ENCODE data around the gene SLC31A1. TPM values are rescaled to one million over a fixed set of nuclear protein-coding genes. Genes with fewer than 3 reads are reported as not detected.
"Not testable (repeated sequence)": the region's sequence is repeated elsewhere in the genome, so short reads cannot be mapped to it uniquely, and the experiment has no call there.

SLC31A1 gene
- total RNA-seq, 1 donor, result 5.4 TPM

DNA sequence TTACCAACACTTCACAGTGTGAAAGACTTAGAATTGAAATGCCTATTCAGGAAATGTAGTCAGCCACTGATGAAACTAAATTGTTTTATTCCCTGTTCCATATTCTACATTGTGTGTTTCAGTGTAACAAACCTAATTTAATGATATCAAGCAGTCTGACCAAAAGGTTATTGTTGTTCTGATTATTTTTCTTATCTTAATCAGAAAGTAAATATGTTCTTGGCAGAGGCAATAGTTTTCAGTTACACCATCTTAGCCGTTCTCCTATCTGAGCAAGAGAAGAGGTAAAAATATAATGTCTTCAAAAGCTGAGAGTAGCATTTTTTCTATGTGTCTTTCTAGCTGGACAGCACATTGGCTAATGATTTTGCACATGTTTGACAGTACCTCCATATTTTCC, 36.9 kb downstream of the SLC31A1 start:
- no peak for DNase-seq (ENCODE audit: low read depth in 2 of 3, low spot score in 2 of 3)

DNA sequence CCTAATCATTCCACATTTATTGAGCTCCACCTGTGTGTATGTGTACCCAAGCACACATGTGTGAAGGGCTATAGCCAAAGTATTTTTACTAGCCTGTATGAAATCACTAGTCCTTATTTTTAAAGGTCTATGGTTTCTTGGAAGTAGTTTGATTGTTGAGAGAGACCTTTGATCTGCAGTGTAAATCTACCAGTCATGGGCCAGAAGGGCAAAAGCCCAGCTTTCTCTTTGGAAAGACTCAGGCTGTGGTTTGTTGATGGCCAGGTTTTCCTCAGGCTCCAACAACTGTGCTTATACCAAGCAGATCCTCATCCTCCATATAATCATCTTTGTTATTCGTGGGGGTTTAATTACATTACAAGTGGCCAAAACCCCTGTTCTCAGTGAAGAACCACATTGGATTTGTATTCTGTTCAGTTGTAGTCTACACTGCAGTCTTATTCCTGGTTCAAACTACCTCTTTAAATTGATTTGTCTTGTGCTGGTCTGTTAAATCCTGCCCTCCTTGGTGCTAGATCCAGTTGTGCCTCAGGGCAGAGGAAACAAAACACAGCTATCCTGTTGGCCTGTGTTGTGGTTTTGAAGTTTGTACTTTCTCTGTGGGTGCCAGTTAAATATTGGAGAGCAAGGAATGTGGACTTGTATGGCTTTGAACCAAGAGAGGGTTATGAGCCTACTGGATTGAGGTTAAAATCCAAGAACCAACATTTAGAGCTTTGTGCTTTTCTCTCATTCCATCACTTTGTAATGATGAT, 40.8 kb downstream of the SLC31A1 start:
- no peak for DNase-seq (ENCODE audit: low read depth in 2 of 3, low spot score in 2 of 3)

DNA sequence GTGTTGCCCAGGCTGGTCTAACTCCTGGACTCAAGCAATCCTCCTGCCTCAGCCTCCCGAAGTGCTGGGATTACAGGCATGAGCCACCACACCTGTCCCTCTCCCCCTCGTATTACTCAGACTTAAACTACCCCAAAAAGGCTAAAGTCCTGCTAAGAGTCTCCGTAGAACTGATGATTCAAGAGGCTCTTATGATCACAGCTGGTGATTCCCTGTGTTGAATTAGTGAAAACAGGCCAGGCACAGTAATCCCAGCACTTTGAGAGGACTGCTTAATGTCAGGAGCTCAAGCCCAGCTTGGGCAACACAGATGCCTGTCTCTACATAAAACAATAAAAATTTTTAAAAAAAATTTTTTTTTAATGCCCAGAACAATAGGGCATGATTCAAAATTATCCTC, 44.8 kb downstream of the SLC31A1 start:
- DNase-seq (ENCODE audit: low read depth in 2 of 3, low spot score in 2 of 3), result no peak

DNA sequence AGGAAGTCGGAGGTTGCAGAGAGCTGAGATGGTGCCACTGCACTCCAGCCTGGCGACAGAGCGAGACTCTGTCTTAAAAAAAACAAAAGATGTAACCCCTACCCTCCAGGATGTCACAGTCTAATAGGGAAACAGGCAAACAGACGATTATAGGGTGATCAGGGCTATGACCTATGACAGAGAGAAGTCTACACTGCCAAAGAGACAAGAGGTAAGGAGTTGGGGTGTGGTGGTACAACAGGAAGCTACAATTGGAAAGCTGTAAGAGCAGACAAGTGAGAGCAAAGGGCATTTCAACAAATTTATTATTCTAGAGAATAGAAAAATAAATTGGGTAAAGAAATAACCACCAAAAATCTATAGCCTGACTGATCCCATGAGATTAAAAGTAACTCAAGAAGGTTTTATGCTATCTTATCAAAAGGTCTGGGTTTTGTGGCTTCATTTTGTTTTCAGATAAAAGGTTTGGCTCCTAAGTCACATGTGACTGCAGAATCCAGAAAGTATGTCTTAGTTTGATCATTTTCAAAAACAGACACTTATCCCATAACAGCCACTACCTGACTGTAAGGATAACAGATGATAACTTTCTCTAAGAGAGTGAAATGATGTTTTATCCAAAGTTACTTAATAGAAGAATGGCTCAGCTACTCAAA, 46.7 kb downstream of the SLC31A1 start:
- DNase-seq (ENCODE audit: low read depth in 2 of 3, low spot score in 2 of 3), result no peak

DNA sequence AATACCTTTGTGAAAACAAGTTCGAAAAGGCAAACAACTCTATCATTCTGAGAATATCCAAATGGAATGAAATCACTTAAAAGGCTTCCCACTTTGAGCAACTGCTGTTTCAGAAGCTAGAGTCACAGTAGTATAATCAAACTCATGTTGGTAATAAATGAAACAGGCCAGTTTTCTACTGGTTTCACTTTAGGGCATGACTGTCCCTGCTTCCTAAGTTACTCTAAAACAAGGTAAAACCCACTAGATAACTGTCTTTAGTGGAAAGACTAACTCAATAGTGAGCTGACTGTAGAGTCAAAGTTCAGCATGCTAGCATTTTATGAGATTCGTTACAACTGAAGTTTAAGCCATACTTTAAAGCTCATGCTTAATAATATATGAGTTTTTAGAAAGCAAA, 48.0 kb downstream of the SLC31A1 start:
- DNase-seq (ENCODE audit: low read depth in 2 of 3, low spot score in 2 of 3), result no peak

DNA sequence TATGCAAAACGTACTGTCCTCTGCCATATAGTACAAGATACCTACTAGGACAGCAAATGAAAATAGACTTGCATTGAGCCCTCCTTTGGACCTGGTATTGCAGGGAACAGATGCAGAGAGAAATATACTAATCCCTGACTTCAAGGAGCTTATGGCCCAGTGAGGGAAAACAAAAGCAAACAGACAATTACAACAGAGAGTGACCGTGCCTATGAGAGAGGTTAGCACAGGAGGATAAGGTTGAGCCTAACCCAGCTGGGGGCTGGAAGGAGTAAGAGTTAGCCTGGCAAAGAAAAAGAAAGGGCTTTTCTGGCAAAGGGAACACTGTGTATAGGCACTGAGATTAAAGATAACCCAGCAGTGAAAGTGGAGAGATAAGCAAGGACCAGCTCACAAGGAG, 48.5 kb downstream of the SLC31A1 start:
- DNase-seq (ENCODE audit: low read depth in 2 of 3, low spot score in 2 of 3), result no peak

DNA sequence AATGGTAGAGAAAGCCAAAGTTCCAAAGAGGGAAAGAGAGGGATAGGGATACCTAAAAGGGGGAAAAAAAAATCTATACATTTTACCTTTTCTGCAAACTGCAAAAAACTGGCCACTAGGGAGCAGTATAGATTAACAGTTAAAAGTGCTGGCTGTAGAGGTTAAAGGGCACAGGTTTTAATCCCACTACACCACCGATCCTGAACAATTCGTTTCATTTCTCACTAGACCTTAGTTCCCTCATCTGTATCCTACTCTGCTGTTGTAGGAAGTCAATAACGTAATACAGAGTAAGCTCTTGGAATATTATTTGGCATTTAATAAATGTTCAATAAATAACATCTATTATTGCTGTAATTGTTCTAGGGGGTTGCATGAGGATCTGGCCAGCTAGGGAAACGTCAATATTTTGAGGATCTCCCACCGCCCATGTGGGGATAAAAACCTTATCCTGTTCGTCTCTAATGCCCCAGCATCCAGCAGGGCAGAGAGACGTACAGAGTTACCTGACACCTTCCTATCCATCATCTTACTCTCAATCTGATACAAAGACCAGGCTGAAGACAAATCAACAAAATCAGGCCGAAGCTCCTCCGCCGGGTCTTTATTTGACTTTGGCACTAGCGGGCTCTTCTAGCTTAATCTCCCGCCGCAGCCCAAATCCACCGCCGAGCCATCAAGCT, 53.3 kb downstream of the SLC31A1 start:
- peak; percentile 21 to 74 (median 58) for DNase-seq (ENCODE audit: low read depth in 2 of 3, low spot score in 2 of 3)

DNA sequence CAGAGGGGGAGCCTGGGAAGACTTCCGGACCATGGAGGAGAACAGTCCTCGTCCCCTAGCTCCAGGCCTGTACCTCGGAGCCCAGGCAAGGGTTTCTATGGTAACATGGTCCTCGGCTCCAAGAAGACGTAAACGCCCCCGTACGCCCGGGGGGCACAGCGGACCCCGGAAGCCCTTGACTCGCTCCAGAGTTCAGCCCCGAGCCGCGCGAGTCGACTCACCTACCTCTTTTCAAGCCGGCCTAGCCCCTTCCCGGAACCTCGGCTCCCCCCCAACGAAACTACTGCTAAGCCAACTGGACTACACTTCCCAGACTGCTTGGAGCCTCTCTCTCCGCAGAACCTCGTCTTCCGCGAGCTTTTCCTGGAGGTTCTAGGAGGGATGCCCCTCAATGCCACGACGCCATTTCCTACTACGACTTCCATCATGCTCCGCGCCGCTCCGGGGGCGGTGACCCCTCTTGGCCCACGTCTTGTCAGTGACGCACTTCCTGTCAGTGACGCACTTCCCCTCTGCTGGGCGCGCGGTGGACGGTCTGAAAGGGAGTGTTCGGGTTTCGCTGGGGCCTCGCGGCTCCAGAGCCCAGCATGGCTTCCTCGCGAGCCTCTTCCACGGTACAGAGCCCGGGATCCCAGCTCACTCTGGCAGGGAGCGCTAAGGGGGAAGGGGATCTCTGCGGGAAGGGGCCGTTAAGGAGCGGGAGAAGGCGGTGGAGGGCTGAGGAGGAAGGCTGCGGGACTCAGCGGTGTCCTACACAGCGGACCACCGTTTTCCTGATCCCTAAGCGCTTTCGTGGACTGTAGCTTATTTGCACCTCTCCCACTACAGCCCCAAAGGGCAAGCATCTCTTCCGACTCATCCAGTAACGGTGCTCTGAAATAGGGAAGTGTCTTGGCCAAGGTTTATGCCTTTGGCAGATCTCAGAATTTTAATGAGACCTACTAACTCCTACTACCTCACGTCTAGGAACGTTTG, 54.1 kb downstream of the SLC31A1 start, which contains the start of the genes CDC26 and PRPF4:
Gene CDC26, minus strand, starts transcription at position 416 of the 975 bp plus-strand sequence. CDS start 3,065 bp downstream, outside the sequence.
Gene PRPF4, plus strand, starts transcription at position 502 of the 975 bp plus-strand sequence. Its CDS starts 86 bp downstream, at position 588.
- DNase-seq (ENCODE audit: low read depth in 2 of 3, low spot score in 2 of 3), result peak; percentile 86 to 99 (median 98)

DNA sequence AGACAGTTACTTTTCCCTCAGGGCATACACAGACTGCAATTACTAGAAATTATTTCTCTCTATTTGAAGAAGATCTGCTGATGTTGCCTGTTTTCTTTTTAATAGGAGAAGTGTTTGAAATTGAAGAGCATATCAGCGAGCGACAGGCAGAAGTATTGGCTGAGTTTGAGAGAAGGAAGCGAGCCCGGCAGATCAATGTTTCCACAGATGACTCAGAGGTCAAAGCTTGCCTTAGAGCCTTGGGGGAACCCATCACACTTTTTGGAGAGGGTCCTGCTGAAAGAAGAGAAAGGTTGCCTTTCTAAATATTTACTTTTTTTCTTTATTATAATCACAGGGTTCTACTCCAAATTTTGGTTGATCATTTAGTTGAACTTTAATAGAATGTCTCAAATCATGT, 57.5 kb downstream of the SLC31A1 start:
- no peak for DNase-seq (ENCODE audit: low read depth in 2 of 3, low spot score in 2 of 3)

DNA sequence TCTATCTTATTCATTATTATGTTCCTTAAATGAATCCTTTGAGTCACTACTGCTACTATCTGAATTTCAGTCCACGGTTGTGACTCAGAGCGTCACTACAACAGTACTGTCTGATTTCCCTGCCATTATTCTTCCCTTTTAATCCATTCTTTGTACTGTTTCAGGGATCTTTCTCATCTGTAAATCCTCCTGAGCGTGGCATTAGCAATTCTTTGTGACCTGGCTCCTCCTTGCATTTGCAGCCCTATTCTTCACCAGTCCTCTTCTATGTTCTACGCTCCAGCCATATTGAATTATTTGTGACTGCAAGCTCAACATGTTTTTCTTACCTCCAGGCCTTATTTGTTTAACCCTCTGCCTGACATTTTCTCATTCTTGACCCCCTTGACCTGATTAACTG, 60.0 kb downstream of the SLC31A1 start:
- DNase-seq (ENCODE audit: low read depth in 2 of 3, low spot score in 2 of 3), result no peak

DNA sequence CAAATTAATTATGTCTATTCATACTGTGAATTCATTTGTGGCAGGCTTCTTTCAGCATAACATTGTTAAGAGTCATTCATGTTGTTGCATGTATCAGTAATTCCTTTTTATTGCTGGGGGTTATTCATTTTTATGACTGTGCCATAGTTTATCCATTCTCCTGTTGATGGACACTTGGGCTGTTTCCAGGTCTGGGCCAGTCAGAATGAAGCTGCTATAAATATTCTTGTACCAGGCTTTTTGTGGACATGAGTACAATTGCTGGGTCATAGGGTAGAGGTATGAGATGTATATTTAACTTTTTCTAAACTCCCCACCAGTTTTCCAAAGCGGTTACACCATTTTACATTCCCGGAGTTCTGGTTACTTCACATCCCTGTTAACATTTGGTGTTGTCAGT, 67.7 kb downstream of the SLC31A1 start:
- DNase-seq (ENCODE audit: low read depth in 2 of 3, low spot score in 2 of 3), result no peak

DNA sequence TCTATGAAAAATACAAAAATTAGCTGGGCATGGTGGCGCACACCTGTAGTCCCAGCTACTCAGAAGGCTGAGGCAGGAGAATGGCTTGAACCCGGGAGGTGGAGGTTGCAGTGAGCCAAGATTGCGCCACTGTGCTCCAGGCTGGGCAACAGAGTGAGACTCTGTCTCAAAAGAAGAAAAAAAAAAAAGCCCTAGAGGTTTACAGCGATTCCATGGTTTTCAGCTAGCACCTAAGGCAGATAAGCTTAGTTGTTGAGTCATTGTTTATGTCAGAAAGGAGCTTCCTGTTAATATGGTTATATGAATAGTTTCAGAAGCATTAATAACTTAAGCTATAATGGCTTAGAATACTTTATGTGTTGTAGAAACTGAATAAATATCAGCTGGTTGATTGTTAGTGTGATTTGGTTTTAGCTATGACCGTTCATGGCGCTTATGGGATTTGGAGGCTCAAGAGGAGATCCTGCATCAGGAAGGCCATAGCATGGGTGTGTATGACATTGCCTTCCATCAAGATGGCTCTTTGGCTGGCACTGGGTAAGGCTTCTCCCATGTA, 68.8 kb downstream of the SLC31A1 start:
- DNase-seq (ENCODE audit: low read depth in 2 of 3, low spot score in 2 of 3), result no peak

DNA sequence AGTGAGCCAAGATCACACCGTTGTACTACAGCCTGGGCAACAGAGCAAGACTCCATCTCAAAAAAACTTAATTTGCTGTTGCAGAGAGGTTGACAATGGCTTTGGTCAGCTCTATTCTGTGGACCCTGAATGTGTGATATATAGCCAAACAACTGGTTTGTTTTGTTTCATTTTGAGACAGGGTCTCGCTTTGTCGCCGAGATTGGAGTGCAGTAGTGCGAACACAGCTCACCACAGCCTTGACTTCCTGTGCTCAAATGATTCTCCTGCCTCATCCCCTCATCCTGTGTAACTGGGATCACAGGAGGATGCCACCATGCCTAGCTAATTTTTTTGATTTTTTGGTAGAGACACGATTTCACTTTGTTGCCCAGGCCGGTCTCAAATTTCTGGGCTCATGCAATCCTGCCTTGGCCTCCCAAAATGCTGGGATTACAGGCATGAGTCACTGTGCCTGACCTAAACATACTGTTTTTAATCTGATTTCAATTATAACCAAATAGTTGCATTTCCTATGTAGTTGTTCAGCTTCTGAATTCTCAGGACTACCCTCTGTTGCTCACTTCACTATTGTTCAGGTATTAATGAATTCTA, 72.0 kb downstream of the SLC31A1 start:
- no peak for DNase-seq (ENCODE audit: low read depth in 2 of 3, low spot score in 2 of 3)

DNA sequence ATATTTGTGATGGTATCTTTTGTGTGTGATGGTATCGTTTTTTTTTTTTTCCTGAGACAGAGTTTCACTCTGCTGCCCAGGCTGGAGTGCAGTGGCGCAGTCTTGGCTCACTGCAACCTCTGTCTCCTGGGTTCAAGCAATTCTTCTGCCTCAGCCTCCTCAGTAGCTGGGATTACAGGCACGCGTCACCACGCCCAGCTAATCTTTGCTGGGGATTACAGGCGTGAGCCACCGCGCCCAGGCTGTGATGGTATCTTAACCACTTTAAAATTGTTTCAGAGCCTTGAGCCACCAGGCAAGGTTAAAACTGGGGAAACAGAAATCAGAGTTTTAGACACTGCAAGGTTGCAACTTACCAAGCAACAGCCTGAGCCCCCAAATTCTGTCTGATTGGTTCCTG, 74.9 kb downstream of the SLC31A1 start:
- DNase-seq (ENCODE audit: low read depth in 2 of 3, low spot score in 2 of 3), result not testable (repeated sequence)

DNA sequence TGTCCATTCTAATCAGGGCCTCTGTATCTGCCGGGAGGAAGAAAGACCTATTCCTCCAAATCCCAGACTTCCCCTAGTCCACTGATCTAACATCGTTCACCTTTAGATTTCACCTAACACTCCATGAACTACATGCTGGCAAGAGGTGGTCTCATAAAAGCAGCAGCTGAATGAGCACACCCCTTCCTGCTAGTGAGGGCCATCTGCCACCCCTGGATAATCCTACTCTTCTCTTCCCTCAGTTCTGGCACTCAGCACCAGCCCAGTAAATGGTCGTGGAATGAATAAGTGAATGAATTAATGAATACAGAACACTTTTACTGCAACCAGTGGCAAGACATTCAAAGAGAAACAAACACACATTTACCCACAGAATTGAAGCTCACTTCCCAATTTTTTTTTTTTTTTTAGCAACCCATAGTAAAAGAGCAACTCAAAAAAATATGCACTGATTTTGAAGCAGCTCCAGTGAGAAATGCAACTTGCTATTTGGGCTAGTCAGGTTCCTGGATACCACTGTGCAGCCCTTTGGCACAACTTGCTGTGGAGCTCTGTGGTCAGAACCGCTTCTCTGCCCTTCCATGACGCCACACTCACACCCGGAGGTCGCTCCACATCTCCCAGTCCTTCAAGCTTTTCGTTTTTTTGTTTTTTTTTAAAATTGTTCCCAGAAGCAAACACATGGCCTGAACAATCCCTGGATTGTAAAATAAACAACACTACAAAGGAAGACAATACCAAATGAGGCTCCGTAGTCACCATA, 75.6 kb downstream of the SLC31A1 start:
- DNase-seq (ENCODE audit: low read depth in 2 of 3, low spot score in 2 of 3), result no peak

DNA sequence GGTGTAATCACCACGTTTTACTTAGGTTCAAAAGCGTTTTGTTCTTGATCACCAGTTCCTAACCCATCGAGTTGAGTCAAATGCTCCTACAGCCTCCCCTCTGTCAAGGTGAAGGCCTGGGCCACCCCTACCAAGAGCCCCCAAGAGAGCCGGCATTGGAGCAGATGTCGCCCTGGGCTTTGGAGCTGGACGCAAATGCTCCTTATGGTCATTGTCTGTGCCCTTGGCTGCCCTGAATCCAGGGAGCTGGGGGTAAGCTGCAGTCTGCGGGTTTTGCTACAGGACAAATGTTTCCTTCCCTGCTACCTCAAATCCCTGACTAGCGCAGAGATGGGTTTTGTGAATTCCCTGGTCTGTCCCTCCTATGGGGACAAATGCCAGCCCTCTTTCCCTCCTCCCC, 77.0 kb downstream of the SLC31A1 start:
- no peak for DNase-seq (ENCODE audit: low read depth in 2 of 3, low spot score in 2 of 3)

DNA sequence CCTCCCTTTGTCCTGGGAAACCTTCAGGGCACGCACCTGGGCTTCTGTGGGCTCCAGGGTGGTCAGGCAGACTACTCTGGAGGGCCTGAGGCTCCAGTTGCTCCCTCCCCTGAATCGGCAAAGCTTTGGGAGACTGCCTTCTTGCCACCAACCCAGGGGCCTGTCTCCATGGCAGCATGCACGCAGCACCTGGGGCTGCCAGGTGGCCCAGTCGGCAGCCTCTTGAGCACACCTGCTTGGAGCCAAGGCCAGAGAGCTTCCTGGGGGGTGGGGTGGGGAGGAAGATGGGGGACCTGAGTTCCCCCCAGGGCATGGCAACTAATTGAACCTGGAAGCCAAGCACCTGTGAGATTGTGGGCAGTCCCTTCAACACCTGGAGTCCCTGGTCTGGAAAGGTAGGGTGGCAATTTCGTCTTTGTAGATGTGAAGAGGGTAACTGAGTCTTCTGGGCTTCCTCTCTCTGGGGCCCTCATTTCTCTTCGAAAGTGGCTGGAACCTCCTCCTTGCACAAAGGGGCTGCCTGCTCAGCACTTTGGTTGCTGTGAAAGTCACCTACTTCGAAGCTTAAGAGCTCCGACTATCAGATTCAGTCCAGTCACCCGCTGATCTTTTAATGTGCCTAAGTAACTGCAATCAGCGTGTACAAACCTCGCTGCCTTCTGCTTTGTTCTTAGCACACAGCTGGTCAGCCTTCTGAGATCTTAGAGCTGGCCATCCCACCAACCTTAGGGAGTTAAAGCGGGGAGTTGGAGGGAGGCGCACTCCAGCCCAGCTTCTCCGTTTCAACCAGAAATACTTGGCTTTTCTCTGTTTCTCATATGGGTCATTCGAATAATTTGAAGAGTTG, 77.8 kb downstream of the SLC31A1 start:
- DNase-seq (ENCODE audit: low read depth in 2 of 3, low spot score in 2 of 3), result no peak

DNA sequence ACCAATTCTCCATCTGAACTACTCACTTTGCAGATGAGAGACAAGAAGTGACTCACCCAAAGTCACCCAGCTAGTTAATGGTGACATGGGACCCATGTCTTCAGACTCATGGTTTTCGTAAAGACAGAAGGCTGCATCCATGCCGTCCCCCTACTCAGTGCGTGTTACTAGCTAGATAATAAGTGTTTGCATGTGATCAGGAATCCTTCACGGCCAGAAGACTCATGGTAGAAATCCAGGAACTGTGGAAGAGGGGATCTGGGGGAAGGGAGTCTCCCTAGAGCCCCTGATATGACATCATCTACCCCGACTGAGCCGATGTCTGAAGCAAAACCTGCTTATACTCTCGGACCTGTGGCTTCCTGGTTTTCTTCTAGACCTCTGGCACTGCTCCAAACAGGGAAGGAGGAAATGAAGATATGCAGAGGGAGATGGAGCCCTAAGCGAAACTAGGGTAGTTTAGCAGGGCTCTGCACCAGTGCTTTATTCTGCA, 78.5 kb downstream of the SLC31A1 start:
- DNase-seq (ENCODE audit: low read depth in 2 of 3, low spot score in 2 of 3), result peak in 2 of 3 donors; percentile 64 to 91
